ENCODE data around the gene TMEM185B.
"Not testable (repeated sequence)": the region's sequence is repeated elsewhere in the genome, so short reads cannot be mapped to it uniquely, and the experiment has no call there.

The TMEM185B gene

GRCh38 chr2:120223034-120223912 is at the start of gene TMEM185B:
TSS of gene TMEM185B (minus strand) at chr2:120223400. CDS start at chr2:120222976, 424 bp downstream.
- peak; percentile 76 to 80 for DNase-seq (ENCODE audit: low read depth in 2 of 2)

GRCh38 chr2:120271711-120272379 is 48.6 kb upstream of the TMEM185B start:
- no peak for DNase-seq (ENCODE audit: low read depth in 2 of 2)

GRCh38 chr2:120269816-120270215 is 46.6 kb upstream of the TMEM185B start:
- DNase-seq (ENCODE audit: low read depth in 2 of 2), result no peak

GRCh38 chr2:120269076-120269744 is 46.0 kb upstream of the TMEM185B start:
- no peak for DNase-seq (ENCODE audit: low read depth in 2 of 2)

GRCh38 chr2:120267348-120267747 is 44.1 kb upstream of the TMEM185B start:
- no peak for DNase-seq (ENCODE audit: low read depth in 2 of 2)

GRCh38 chr2:120265006-120265405 is 41.8 kb upstream of the TMEM185B start:
- no peak for DNase-seq (ENCODE audit: low read depth in 2 of 2)

GRCh38 chr2:120262761-120263428 is 39.7 kb upstream of the TMEM185B start:
- DNase-seq (ENCODE audit: low read depth in 2 of 2), result no peak

GRCh38 chr2:120262150-120262549 is 39.0 kb upstream of the TMEM185B start:
- DNase-seq (ENCODE audit: low read depth in 2 of 2), result no peak

- DNase-seq (ENCODE audit: low read depth in 2 of 2), result no peak
Observed at GRCh38 chr2:120261387-120262006, 38.3 kb upstream of the TMEM185B start.

GRCh38 chr2:120260736-120261135 is 37.5 kb upstream of the TMEM185B start:
- DNase-seq (ENCODE audit: low read depth in 2 of 2), result no peak

GRCh38 chr2:120259939-120260338 is 36.7 kb upstream of the TMEM185B start:
- DNase-seq (ENCODE audit: low read depth in 2 of 2), result not testable (repeated sequence)

- no peak for DNase-seq (ENCODE audit: low read depth in 2 of 2)
Observed at GRCh38 chr2:120258196-120258595, 35.0 kb upstream of the TMEM185B start.

- no peak for DNase-seq (ENCODE audit: low read depth in 2 of 2)
Observed at GRCh38 chr2:120257522-120257921, 34.3 kb upstream of the TMEM185B start.

GRCh38 chr2:120256651-120257000 is 33.4 kb upstream of the TMEM185B start:
- DNase-seq (ENCODE audit: low read depth in 2 of 2), result no peak

GRCh38 chr2:120255986-120256650 is 32.9 kb upstream of the TMEM185B start:
- no peak for DNase-seq (ENCODE audit: low read depth in 2 of 2)

GRCh38 chr2:120255071-120255470 is 31.9 kb upstream of the TMEM185B start:
- DNase-seq (ENCODE audit: low read depth in 2 of 2), result no peak

GRCh38 chr2:120254178-120254577 is 31.0 kb upstream of the TMEM185B start:
- DNase-seq (ENCODE audit: low read depth in 2 of 2), result no peak

- DNase-seq (ENCODE audit: low read depth in 2 of 2), result peak in 1 of 2 donors; percentile 9
Observed at GRCh38 chr2:120253021-120253882, 30.1 kb upstream of the TMEM185B start.

- DNase-seq (ENCODE audit: low read depth in 2 of 2), result peak; percentile 97 to 98
Observed at GRCh38 chr2:120252225-120253020, 29.2 kb upstream of the TMEM185B start, which contains the start of gene RALB. TSS of gene RALB (plus strand) at chr2:120252852. CDS start at chr2:120278665, 25,813 bp downstream.
